Adrenal gland (tissue), 19 donors: Measurements from ENCODE around the gene TUBGCP5. TPM values are rescaled to one million over a fixed set of nuclear protein-coding genes. Genes with fewer than 3 reads are reported as not detected.
A peak's percentile ranks its signal among the peaks of the same experiment; 100 is the strongest.
"Not testable (repeated sequence)": the region's sequence is repeated elsewhere in the genome, so short reads cannot be mapped to it uniquely, and the experiment has no call there.

ENCODE experiments used
- DNase-seq, 7 donors: peaks; one replicate each; pipeline ENCODE4 v3.0.0-alpha.2; 2019 to 2020
- H3K27ac ChIP-seq, 5 donors: fragments of 200-600 bp; sonication (generic) in 4 of 5; 1 replicate in 3 of 5; 2 replicates in 2 of 5; pipeline versions ENCODE4 v1.5.1 to v1.8.0; 2016 to 2020; ENCODE audit warnings: mild to moderate bottlenecking in 1 of 5
- H3K27me3 ChIP-seq: fragments of 200-600 bp; 2 replicates; pipeline ENCODE4 v1.8.0; 2021
- H3K36me3 ChIP-seq, 2 donors: fragments of 200-600 bp; replicated peaks in 1 of 2; 1 replicate in 1 of 2; 2 replicates in 1 of 2; pipeline versions ENCODE4 v1.5.1 to v1.8.0; 2018 to 2022
- H3K4me1 ChIP-seq, 2 donors: fragments of 200-600 bp; replicated peaks in 1 of 2; 1 replicate in 1 of 2; 2 replicates in 1 of 2; pipeline versions ENCODE4 v1.5.1 to v1.8.0; 2018 to 2021
- H3K4me3 ChIP-seq, 4 donors: fragments of 200-600 bp; sonication (generic) in 3 of 4; one replicate each; pipeline ENCODE4 v1.5.1; 2016 to 2018
- H3K9me3 ChIP-seq, 3 donors: fragments of 200-600 bp; sonication (generic) in 1 of 3; replicated peaks in 1 of 3; 1 replicate in 2 of 3; 2 replicates in 1 of 3; pipeline versions ENCODE4 v1.5.1 to v1.8.0; 2016 to 2021
- POLR2A ChIP-seq, 2 donors: fragments of 450-650 bp; IDR thresholded peaks; one replicate each; pipeline ENCODE4 v1.6.1; 2017; ENCODE audit warnings: antibody characterized with exemption in 2 of 2, mild to moderate bottlenecking in 2 of 2, moderate library complexity in 1 of 2
- WGBS, 4 donors: extraction: QIAGEN DNeasy Blood & Tissue Kit in 2 of 4; methylation state at CpG; one replicate each; pipeline versions ENCODE4 v1.1.5 to v1.1.7; 2013 to 2017; 5-methylcytosine and 5-hydroxymethylcytosine counted together
- intact Hi-C, 2 donors: fragments of 100-400 bp; cut with DNase I; formaldehyde crosslinking; loops; one replicate each; pipeline versions ENCODE4 v1.14.1 to v1.15.0; 2022 to 2023
- long read RNA-seq, 10 donors: library from polyadenylated mRNA in 3 of 10; unstranded in 2 of 10; stranded (forward) in 1 of 10; transcript quantifications; one replicate each; pipeline ENCODE4 v2.0.0 and lab custom pipeline, GENCODE V29; 2021 to 2026
- polyA plus RNA-seq, 3 donors: library from polyadenylated mRNA; stranded (reverse); fragments of 200-250 nt in 2 of 3; fragments of 350-450 nt in 1 of 3; fragmentation: Illumina TruSeq in 1 of 3; extraction: RNeasy Lipid Tissue Mini Kit (QIAGEN cat#74804) in 1 of 3; gene quantifications; one replicate each; pipeline ENCODE4 v1.2.3, GENCODE V29; 2013 to 2014
- total RNA-seq, 9 donors: library from RNA; depleted of rRNA in 4 of 9; stranded (reverse); fragments of >200 nt in 4 of 9; fragments of 120-200 nt in 1 of 9; fragmentation: NEBNext Ultra II Directional in 1 of 9; extraction: Animal tissue kit (Norgen Biotek cat#: 25700) in 1 of 9; gene quantifications; one replicate each; pipeline versions ENCODE4 v1.1.0 to v1.2.4, GENCODE V29; 2013 to 2023
- TF ChIP-seq, protein P1 (sequence below), 6 experiments: fragments of 450-650 bp in 4 of 6; fragments of 200-600 bp in 2 of 6; sonication (generic) in 1 of 6; IDR thresholded peaks; 1 replicate in 5 of 6; 2 replicates in 1 of 6; pipeline versions ENCODE4 v1.5.1 to v1.8.0; 2016 to 2021; ENCODE audit warnings: antibody characterized with exemption in 6 of 6, mild to moderate bottlenecking in 2 of 6, moderate library complexity in 1 of 6
- donor health status: healthy with polysubstance abuse.
- donor health status: Bipolar disorder and iron deficiency.
- donor health status: DM: yes; HTN: yes; CAD: no.
- donor health status: DM: no; HTN: no; CAD: no.
- donor health status: DM: no; HTN: no; CAD: no.
- donor health status: DM: yes; HTN: yes; CAD: no.

The TUBGCP5 gene
- total RNA-seq (10 to 100 TPM; 15.0 to 28.4 (median 21.8) TPM), polyA plus RNA-seq (10 to 100 TPM in 1 of 3 donors, 1 to 10 TPM in 2; 7.9 to 32.4 (median 8.6) TPM)
- long read RNA-seq, donor 1, partial matches to known transcripts, result 0 of 1 reads
- long read RNA-seq, donor 1, other reads (novel, unspliced or antisense), result 0 of 1 reads
- long read RNA-seq, donor 2, result 0 reads
- long read RNA-seq, donor 3, result 0 reads
- long read RNA-seq, donor 4, partial matches to known transcripts, result 5 of 11 reads
- long read RNA-seq, donor 4, other reads (novel, unspliced or antisense), result 3 of 11 reads
- long read RNA-seq, donor 5, transcript TUBGCP5-205 (23 exons, 3,849 nt), result major isoform, 15 of 31 reads
- long read RNA-seq, donor 5, partial matches to known transcripts, result 6 of 31 reads
- long read RNA-seq, donor 5, other reads (novel, unspliced or antisense), result 9 of 31 reads
- long read RNA-seq, donor 6, partial matches to known transcripts, result 3 of 8 reads
- long read RNA-seq, donor 6, other reads (novel, unspliced or antisense), result 4 of 8 reads
- long read RNA-seq, donor 7, partial matches to known transcripts, result 0 of 1 reads
- long read RNA-seq, donor 7, other reads (novel, unspliced or antisense), result 0 of 1 reads
- long read RNA-seq, donor 8, partial matches to known transcripts, result 0 of 3 reads
- long read RNA-seq, donor 8, other reads (novel, unspliced or antisense), result 0 of 3 reads
- long read RNA-seq, donor 9, partial matches to known transcripts, result 0 of 1 reads
- long read RNA-seq, donor 9, other reads (novel, unspliced or antisense), result 0 of 1 reads
- long read RNA-seq, donor 10, result 0 reads

DNA sequence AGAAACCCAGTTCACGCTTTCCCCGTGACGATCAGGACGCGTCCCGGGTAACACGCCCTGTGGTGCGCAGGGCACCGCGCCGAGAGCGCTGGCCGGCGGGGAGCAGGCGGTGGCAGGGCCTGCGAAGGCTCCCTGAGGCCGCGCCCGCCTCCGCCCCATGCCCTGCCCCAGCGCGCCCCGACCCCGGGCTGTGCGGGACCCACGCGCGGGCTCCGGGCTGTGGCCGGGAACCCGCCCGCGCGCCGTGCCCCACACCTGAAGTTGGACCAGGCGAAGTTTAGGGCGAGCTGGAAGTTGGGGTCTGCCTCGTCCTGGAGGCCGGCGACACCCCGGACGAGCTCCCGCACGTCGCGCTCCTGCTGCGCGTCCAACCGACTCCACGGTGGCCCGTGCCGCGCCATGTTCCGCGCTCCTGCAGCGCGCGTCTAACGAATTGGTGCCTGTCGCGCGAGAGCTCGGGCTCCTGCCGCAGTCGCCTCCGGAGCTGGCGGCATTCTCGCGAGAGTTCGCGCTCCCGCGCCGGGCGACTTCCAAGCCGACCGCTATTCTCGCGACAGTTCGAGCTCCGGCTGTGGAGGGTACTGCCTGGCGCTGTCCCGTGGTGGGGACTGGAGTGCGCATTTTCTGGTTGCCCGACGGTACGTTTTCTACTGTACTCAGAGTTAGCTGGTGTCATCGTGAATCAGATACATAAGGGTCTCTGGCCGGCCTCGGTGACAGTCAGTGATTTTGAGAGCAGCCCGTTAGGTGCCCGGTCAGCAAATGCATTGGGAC, at the start of gene TUBGCP5:
Gene TUBGCP5 (minus strand): TSS at position 427 of the 774 bp plus-strand sequence. CDS start 26 bp downstream, at position 401.
- no peaks in the 10 kb centered on the region for H3K27me3 ChIP-seq
- no peaks in the 10 kb centered on the region for H3K9me3 ChIP-seq
- peak within 1 kb of the TSS in 4 of 5 donors; percentile 86 to 93 (median 87) for H3K27ac ChIP-seq
- peak; percentile 98 to 99 (median 99) for DNase-seq
- intact Hi-C loops, result no loop called here
- peak within 1 kb of the TSS; percentile 34 to 75 (median 68) for H3K4me3 ChIP-seq
- WGBS, 4 donors, result 0 to 2% (median 1%) methylated on average over 17 to 92 of the region's 92 CpGs
- peak; percentile 91 to 96 for TF ChIP-seq POLR2A (IDR thresholded peaks at IDR 0.05)
- TF ChIP-seq, protein P1, sequence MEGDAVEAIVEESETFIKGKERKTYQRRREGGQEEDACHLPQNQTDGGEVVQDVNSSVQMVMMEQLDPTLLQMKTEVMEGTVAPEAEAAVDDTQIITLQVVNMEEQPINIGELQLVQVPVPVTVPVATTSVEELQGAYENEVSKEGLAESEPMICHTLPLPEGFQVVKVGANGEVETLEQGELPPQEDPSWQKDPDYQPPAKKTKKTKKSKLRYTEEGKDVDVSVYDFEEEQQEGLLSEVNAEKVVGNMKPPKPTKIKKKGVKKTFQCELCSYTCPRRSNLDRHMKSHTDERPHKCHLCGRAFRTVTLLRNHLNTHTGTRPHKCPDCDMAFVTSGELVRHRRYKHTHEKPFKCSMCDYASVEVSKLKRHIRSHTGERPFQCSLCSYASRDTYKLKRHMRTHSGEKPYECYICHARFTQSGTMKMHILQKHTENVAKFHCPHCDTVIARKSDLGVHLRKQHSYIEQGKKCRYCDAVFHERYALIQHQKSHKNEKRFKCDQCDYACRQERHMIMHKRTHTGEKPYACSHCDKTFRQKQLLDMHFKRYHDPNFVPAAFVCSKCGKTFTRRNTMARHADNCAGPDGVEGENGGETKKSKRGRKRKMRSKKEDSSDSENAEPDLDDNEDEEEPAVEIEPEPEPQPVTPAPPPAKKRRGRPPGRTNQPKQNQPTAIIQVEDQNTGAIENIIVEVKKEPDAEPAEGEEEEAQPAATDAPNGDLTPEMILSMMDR (IDR thresholded peaks at IDR 0.05), result peak; percentile 14 to 77 (median 64)
- peaks cover 0 to 3% of the 10 kb centered on the region in 2 donors for H3K36me3 ChIP-seq
- peaks cover 9 to 16% of the 10 kb centered on the region in 2 donors for H3K4me1 ChIP-seq

DNA sequence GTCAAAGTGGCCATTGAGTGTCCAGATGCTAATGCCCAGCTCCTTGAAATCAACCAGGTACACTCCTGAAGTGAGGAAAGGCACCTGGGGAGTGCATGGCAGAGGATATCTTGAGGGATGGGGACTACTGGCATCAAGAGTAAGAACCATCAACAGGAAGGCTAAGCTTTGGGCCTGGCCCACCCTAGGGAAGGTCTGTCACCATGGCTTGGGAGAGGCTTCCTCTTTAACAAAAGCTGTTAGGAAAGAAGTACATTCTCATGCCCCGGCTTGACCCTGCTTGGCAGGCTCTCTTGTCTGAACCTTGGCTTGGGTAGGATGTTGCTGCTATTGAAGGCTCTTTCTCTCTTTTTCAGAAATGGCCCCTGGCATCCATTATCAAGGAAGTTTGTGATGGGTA, 43.7 kb upstream of the TUBGCP5 start:
- Histone ChIP-seq H3K27ac (no peak overlapping the region), H3K9me3 (no peaks in the 10 kb centered on the region), H3K4me3 (no peak overlapping the region), H3K27me3 (no peaks in the 10 kb centered on the region), H3K4me1 (no peaks in the 10 kb centered on the region), H3K36me3 (no peaks in the 10 kb centered on the region)
- DNase-seq, result peak in 2 of 7 donors; percentile 26 to 55
- no peak for TF ChIP-seq POLR2A (IDR thresholded peaks at IDR 0.05)
- TF ChIP-seq, protein P1 (IDR thresholded peaks at IDR 0.05), result no peak
- 68 to 100% (median 79%) methylated on average over 1 of the region's 1 CpG for WGBS, 4 donors
- intact Hi-C loops, result no loop called here

DNA sequence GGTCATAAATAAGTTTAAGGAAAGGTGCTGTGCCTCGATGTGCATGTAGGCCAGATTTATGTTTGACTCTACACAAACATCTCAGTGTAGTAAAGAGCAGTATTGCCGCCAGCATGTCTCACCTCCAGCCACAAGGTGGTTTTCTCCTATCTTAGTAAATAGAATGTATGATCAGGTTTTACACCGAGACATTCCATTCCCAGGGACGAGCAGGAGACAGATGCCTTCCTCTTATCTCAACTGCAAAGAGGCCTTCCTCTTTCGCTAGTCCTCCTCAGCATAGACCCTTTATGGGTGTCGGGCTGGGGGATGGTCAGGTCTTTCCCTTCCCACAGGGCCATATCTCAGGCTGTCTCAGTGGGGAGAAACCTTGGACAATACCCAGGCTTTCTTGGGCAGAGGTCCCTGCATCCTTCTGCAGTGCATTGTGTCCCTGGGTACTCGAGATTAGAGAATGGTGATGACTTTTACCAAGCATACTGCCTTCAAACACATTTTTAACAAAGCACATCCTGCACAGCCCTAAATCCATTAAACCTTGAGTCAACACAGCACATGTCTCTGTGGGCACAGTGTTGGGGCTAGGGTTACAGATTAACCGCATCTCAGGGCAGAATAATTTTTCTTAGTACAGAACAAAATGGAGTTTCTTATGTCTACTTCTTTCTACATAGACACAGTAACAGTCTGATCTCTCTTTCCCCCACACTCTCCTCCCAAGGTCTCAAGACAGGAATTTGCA, 42.8 kb upstream of the TUBGCP5 start:
- H3K4me1 ChIP-seq, intact Hi-C loops, H3K4me3 ChIP-seq, H3K27ac ChIP-seq, DNase-seq, H3K27me3 ChIP-seq, H3K36me3 ChIP-seq, H3K9me3 ChIP-seq: not testable (repeated sequence)
- WGBS, 4 donors, result 56 to 76% (median 71%) methylated on average over 7 to 8 of the region's 8 CpGs

DNA sequence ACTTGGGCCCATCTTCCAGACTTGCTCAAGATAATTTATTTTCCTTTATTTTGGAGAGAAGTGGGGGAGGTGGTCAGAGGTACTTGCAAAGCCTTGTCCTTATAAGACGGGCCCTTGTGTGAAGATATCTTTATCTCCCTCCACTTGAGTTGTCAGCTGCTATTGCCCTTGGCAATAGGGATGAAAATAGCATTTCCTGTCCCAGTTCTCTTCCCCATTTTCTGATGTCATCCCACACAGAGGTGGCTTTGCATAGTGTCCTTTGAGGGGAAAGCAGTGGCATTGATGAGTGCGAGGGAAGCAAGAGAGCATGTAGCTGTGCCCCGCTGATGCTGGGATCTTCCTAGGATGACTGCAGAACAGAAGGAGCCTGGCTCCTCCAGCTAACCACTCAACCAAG, 41.9 kb upstream of the TUBGCP5 start:
- TF ChIP-seq POLR2A (IDR thresholded peaks at IDR 0.05), result no peak
- TF ChIP-seq, protein P1 (IDR thresholded peaks at IDR 0.05), result no peak
- 45 to 75% (median 59%) methylated on average over 3 of the region's 3 CpGs for WGBS, 4 donors
- Histone ChIP-seq H3K27ac (no peak overlapping the region), H3K36me3 (no peaks in the 10 kb centered on the region), H3K4me1 (no peaks in the 10 kb centered on the region), H3K9me3 (no peaks in the 10 kb centered on the region), H3K4me3 (no peak overlapping the region), H3K27me3 (no peaks in the 10 kb centered on the region)
- no peak for DNase-seq
- intact Hi-C loops, result no loop called here
